HG03103 (cell line): ENCODE measurements around the gene AIFM3.
"Not testable (repeated sequence)": the region's sequence is repeated elsewhere in the genome, so short reads cannot be mapped to it uniquely, and the experiment has no call there.

Source experiments
- ATAC-seq: cut with Tn5 transposase; IDR thresholded peaks from one replicate; pipeline ENCODE4 v1.9.1; 2021; ENCODE audit warnings: low read depth; ENCODE audit not compliant: unreplicated experiment

AIFM3 gene

GRCh38 chr22:20957102-20957682 lies 9.9 kb upstream of the AIFM3 start:
- no peak for ATAC-seq

DNA sequence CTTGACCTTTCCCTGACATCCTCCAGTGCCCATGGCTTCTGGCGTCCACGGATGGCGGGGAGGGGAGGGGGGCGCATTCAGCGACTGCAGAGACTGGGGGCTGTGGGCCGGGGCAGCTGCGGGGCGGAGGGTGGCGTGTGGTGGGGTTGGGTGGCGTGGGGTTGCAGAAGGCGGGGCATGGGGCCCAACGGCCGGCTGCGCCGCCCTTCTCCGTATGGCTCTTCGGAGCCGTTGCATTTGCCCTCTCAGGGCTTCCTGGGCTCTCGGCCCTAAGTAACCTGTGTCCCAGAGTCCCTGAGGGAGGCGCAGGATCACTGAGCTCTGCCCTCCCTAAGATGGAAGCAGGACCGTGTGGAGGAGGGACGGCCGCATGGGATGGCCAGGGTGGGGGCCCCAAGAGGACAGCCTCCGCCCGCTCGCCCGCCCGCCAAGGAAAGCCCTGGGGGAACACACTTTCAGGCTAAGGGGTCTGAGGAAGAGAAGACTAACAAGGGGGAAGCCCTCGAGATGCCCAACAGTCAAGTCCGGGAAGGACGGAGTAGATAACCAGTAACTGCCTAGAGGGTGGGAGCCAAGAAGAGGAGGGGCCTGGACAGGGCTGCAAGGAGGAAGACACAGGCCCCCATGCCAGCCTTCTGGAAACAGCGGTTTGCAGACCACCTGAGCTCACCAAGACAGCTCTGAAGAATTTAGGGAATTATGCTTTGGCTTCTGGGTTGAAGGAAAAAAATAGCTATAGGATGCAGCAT lies 9.2 kb upstream of the AIFM3 start:
- ATAC-seq, result no peak

DNA sequence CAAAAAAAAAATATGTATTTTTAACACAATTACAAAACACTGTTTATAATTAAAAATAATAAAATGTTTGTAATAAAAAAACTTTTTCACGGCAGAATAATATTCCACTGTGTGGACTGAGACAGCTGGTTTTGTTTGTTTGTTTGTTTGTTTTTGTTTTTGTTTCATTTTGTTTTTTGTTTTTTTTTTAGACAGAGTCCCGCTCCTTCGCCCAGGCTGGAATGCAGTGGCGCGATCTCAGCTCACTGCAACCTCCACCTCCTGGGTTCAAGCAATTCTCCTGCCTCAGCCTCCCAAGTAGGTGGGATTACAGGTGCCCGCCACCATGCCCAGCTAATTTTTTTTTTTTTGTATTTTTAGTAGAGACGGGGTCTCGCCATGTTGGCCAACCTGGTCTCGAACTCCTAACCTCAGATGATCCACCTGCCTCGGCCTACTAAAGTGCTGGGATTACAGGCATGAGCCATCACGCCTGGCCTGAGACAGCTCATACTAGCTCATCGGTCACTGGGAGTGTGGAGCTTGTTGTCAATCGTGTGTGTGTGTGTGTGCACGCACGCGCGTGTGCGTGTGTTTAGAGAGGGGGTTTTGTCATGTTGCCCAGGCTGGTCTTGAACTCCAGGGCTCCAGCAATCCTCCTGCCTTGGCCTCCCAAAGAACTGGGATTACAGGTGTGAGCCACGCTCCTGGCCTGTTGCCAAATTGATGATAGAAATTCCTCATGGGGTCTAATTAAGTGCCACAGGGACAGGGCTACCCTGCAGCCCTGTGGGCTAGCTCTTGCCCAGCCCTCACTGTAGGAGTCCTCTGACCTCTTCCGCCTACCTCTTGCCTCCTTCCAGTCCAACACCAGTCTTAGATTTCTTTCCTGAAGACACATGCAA lies 7.2 kb upstream of the AIFM3 start:
- no peak for ATAC-seq

DNA sequence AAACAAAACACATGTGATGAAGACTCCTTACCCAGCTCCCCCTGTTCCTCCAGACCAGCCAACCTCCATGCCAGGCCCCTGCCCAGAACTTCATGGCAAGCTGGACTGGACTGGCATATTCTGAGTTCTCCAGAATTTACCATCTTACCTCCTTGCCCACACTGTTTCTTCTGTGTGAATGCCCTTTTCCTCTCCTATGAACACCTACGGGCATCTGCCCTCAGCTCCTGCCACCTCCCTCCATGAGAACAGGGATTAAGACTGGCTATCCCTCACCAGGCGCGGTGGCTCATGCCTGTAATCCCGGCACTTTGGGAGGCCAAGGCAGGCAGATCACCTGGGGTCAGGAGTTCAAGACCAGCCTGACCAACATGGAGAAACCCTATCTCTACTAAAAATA lies 6.4 kb upstream of the AIFM3 start:
- ATAC-seq, result no peak

DNA sequence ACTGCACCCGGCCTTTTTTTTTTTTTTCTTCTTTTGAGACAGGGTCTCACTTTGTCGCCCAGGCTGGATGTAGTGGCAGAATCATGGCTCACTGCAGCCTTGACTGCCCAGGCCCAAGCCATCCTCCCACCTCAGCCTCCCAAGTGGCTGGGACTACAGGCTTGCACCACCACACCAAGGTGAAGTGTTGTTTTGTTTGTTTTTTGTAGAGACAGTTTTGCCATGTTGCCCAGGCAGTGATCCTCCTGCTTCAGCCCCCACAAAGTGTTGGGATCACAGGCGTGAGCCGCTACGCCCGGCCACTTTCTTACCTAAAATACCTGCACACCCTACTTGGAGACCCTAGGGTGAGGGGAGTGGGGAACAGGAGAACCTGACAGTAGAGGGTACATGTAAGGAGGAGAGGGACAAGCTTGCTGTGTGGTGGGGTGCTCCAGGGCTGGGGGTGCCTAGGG lies 4.5 kb upstream of the AIFM3 start:
- no peak for ATAC-seq

DNA sequence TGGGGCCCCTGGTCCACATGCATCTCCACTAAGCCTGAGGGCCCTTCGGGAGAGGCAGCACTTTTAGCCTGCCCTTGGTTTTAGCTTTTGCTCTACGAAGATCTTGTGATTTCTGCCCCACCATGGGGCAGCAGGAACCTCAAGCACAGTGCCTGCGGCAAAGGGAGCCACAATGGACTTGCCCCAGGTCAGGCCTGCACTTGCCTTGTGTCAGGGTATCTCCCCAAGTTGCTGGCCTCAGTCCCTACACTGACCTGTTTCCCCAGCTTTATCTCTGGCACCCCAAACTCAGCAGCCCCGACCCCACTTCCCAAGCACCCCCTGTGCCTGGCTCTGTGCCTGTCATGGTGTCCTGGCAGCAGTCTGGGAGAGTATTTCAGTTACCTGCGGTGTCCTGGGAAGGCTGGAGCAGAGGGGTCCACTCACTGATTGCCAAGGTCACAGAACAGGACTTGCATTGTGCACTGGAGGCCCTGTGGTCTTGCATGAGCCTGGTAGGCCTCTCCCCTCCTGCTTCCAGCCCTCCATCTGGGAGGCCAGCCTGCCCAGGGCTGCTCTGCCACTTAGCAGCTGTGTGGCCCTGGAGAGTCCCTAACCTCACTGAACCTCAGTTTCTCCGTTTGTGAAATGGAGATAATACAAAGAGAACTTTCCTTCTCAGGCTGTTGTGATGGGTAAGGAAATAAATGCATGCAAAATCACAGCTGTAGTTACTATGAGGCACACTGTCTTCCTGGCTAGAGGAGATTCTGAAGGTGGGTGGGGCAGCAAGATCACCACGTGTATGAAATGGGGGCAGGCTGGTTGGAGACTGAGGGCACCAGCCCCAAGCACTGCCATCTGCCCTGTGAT lies 3.6 kb upstream of the AIFM3 start:
- no peak for ATAC-seq

GRCh38 chr22:20964090-20964798 lies 2.8 kb upstream of the AIFM3 start:
- ATAC-seq, result no peak

DNA sequence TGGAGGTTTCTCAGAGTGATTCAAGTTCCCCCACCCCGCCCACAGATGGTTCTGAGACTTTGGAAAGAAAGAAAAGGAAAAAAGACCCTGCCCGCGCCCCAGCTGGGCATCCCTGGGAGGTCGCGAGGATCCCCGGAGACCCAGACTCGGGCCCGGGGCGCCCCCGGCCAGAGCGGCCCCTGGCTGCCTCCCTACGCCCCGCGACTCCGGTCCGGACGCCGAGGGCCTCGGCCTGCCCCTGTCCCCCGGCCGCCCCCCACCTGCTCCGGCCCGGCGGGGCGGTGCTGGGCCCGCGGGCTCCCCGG lies 2.3 kb upstream of the AIFM3 start:
- no peak for ATAC-seq

DNA sequence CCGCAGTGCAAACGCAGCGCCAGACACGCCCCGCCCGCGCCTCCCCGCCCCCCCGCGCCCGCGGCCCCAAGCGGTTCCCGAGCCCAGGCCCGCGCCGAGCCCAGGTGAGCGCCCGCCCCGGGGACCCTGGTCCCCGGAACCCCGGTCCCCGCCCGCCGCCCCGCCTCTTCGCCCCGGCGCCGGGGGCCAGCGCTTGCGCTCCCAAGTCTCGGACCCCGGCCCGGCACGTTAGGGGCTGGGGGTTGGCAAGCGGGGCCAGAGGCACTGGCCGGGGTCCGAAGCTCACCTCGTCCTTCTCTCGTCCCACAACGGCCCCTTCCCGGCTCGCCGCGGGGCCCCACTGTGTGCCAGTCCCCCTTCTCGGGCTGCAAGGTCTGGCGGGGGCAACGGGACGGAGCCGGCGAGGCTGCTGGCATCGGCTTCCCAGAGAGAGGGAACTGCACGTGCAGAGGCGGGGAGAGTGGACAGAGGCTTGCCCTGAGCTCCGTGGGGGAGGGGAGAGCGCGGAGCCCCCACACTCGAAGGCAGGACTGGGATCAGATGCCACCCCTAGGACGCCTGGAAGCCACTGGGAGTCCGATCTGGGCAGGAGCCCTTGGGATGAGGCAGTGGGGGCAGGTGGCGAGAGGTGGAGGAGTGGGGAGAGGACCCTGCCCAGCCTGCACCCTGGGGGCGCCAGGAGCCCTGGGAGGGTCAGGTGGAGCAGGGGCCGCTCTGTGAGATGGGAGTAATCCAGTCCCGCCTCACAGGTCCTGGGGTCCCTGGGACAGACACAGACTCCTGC lies 1.8 kb upstream of the AIFM3 start:
- no peak for ATAC-seq

- no peak for ATAC-seq
Observed at GRCh38 chr22:20965888-20966855, 883 bp upstream of the AIFM3 start.

DNA sequence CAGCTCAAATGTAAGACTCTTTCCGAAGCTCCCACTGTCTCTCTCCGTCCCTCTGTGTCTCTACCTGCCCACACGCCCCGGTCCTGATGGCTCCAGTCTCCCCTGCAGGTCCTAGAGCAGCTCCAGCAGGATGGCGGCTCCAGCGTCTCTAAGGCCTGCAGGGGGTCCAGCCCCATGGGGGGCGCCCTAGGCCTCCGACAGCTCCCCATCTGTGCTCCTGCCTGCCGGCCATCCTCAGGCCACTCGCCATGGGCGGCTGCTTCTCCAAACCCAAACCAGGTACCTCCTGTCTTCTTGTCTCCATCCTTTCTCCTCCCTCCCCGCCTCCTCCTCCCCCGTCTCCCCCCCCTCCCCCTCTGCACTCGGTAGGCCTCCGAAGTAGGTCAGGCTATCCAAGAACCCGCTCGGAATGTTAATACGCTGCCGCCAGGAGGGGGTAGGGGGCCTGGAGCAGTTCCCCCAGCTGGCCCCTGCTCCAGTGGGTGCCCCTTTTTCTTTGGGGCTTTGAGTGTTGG lies 699 bp downstream of the AIFM3 start:
- no peak for ATAC-seq

DNA sequence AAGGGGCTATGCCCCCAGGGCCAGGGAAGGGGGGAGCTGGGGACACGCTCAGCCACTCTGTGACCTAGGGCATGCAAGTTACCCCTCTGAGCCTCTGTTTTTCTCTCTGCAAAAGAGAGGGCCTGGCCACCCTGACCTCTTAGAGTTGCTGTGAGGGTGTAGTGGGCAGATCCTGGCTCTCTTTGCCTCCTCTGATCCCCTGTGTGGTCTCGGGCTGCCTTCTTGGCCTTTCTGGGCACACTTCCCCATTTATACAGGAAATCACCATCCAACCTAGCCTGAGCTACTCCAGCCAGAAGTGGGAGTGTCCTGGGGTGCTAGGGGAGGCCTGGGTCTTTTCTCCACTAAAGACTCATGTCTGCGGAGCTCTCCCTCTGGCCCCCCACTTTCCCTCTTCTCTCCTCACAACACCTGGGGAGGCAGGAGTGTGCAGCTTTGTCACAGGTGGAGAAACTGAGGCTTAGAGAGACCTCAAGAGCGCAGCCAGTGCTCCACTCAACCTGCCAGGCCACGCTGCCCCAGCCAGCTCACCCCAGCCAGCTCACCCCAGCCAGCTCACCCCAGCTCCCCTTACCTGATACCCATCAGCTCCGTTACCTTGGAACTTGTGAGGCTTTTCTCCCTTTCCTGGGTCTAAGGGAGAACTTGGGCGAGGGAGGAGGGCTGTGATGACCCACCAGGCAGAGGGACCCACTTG lies 1.4 kb downstream of the AIFM3 start:
- ATAC-seq, result no peak

DNA sequence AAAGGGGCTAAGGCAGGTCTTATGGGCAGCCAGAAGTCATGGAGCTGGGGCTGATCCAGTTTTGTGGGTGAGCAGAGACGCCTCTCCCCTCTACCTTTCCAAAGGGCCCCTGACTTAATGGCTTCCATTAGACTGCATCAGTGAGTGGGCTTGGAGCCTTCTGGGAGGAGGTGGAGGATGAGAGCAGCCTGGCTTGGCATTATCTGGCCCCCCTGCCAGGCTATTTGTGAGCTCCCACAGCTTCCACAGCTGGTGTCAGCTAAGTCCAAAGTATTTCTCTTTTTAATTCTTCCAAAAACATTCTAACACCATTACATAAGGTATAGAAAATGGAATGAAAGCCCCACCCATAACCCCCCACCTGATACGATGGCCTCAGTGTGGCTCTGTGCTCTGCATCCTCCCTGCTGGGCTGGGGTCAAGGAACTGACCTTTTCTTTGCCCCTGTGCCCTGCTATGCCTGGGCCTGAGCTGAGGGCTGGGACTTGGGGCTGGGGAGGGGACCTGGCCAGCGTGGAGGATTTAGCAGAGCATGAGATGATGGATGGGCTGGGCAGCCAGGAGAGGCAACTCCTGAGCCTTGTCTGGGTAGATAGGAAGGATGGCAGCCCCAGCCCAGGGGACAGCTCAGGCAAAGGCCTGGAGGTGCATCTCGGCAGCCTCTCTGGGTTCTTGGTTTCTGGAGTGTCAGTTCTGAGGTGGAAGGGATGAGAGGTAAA lies 4.0 kb downstream of the AIFM3 start:
- no peak for ATAC-seq

- ATAC-seq, result not testable (repeated sequence)
Observed at GRCh38 chr22:20972014-20972694, 5.1 kb downstream of the AIFM3 start.

DNA sequence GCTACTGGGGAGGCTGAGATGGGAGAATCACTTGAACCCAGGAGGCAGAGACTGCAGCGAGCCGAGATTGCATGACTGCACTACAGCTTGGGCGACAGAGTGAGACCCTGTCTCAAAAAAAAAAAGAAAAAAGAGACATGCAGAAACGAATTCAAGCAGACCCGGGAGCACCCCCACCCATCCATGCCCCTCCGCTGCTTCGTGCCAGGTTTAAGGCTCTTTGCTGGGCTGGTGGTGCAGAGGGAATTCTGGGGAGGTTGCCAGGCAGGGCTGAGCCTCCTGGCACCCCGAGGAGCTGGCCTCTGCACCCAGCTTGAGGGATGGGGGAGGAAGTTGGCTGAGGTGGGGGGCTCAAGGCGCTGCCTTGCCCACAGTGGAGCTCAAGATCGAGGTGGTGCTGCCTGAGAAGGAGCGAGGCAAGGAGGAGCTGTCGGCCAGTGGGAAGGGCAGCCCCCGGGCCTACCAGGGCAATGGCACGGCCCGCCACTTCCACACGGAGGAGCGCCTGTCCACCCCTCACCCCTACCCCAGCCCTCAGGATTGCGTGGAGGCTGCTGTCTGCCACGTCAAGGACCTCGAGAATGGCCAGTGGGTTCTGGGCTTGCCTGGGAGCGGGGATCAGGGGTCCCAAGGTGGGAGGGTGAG lies 6.0 kb downstream of the AIFM3 start:
- no peak for ATAC-seq
